ENCODE measurements around the gene CHKA.
A peak's percentile ranks its signal among the peaks of the same experiment; 100 is the strongest.

The CHKA gene

DNA sequence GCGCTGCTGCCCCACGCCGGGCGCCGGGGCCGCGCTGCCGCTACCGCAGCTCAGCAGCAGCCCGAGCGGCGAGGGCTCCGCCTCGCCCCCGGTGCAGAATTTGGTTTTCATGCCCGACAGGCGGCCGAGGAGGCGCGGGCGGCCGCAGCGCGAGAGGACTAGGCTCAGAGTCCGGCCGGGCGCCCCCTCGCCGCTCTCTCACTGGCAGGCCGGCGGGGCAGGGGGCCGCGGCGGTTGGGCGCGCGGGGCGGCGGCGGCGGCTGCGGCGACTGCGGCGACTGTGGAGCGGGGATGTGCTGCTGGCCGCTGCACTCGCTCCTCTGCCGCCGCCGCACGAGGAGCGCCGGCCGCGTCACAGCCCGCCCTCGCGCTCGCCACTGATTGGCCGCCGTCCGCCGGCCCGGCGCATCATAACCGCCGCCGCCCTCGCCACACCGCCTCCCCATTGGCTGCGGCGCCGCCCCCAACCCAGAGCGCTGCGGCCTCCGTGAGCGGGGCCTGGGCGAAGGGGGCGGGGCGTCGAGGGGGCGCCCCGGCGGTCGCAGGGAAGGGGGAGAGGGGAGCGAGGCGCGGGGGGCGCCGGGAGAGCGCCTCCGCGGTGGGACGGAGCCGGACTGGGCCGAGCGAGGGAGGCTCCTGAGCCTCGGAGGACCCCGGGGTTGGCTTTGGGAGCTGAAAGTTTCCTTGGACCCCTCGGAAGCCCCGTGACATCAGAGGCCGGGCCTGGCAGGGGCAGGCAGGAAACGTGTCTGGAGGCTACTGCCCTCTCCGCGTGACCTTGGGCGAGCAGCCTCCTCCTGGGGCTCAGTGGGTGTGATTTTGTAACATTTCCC lies at the start of gene CHKA:
Gene CHKA, minus strand, starts transcription at position 322 of the 833 bp plus-strand sequence. Its CDS starts 211 bp downstream, at position 111.
- DNase-seq: peak; percentile 85

DNA sequence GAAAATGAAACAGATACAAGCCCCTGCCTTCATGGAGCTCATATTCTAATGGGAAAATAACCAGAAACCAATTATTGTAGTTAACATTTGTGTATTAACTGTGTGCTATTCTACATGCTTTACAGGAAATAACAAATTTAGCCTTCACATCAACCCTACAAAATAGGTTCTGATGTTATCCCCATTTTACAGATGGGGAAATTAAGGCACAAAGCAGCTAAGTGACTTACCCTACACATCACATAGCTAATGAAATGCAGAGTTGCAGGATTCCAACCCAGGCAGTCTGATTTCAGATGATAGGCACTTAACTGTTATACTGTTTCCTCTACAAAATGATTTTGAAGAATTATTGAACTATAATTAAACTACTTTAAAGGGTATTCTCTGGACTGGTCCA lies 48.3 kb upstream of the CHKA start:
- no peak for DNase-seq

DNA sequence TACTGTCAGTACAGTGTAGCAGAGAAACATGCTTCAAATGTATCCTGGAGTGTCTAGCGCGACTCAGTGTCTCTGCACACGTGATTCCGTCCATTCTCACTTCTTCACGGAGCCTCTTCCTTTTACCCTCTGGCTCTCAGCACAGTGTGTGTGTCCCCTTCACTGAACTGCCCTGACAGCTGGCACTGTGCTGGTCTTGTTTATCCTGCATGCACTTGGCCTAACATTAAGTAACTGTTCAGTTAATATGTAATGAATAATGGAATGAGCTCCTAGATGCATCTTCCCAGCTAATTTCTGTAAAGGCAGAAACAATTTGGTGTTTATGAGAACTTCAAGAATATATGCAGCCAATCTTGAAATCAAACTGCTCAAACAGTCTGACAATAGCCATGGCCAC lies 47.5 kb upstream of the CHKA start:
- no peak for DNase-seq

DNA sequence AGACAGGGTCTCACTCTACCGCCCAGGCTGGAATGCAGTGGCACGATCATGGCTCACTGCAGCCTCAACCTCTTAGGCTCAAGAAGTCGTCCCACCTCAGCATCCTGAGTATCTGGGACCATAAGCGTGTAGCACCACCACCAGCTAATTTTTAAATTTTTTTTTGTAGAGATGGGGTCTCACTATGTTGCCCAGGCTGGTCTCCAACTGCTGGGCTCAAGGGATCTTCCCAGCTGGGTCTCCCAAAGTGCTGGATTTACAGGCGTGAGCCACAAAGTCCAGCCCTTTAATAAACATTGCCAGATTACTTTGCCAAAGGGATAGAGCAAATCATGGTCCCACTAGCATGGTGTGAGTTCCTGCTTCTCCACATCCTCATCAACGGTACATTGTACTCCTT lies 46.3 kb upstream of the CHKA start:
- no peak for DNase-seq

DNA sequence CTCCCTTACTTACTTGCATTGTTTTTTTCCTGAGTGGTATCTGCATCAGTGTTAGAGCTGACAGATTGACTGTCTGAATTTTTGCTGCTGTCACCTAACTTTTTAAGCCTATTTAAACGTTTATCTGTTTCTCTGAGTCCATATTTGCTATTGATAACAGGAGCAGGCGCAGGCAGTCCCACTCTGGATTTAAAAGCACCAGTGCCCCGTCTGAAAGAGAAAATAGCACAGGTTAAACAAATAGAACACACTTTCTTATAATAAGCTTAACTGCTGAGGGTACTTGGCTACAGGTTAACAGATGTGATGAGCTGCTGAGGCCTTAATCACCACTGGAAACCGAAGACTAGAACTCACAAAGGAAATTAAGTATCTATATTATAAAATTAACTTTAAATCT lies 45.8 kb upstream of the CHKA start:
- no peak for DNase-seq

DNA sequence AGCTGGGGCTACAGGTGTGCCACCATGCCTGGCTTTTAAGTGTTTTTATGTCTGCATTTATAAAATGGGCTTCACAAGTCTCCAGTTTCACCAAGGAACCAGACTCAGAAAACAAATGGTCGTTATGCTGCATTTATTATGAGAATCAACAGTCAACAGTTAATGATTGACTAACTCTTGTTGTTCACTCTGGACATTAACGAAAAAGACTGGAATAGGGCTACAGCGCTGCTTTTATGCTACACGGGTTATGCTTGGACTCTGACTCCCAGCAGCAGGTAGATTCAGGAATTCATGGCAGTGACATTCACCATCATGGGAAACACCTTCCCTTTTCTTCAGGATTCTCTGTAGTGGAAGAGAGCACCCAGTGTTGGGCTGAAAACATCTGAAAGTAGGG lies 44.4 kb upstream of the CHKA start:
- no peak for DNase-seq

DNA sequence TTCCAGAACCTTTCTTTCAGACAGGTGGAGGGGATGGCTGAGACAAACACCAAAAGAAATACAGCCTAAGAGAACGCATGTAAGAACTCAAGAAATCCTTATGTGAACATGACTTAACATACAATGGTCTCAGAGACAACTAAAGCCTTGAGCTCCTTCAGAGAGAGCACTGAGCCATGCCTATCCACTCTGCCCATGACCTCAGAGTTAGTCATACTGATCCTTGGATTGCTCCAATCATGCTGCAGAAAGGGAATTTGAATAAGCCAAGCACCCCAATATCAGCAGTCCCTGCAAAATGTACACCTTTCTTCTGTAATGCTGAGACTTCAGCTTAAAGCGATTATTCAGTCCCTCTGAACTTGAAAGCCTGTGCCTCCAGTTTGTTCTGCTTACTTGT lies 43.2 kb upstream of the CHKA start:
- no peak for DNase-seq

DNA sequence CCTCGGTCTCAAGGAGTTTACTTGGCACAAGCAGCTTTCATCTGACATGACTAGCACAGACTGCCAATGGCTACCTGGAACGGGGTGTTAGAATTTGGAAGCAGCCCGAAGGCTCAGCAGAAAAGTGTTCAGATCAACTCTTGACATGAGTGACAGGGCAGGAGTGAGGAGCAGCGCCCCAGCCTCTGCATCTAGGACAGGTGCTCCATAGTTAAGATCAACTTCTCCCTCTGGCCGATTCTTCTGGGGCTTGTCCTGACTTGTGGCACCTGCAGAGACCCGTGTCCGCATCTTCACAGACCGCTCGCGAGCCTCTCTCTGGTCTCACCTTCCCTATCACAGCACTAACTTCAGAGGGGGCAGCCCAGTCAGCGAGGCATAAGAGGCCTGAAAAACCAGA lies 42.5 kb upstream of the CHKA start:
- no peak for DNase-seq

DNA sequence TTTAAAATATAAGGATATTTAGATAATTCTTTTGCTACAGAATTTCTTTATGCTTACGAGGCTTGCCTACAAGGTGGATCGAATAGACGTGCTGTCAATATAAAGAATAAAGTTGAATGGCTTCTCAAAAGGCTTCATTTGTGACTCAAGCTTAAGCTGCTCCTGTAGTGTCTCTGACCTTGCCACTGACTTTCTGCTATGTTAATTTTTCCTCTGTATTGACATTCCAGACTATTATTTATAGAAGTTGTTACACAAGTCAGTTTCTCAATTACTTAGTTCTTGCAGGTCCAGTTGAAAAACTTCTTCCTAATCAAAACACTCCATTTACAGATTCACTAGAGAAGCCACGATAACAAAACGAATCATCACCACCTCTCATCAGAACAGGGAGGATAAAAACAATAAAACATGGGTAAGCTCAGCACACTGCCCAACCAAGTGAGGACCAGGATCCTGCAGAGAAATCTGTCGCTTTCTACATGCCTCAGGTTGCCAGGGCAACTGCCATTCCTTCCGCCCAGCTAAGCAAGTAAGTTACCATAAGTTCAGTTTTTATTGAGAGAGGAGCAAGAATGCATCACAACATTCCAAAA lies 39.0 kb upstream of the CHKA start:
- no peak for DNase-seq

DNA sequence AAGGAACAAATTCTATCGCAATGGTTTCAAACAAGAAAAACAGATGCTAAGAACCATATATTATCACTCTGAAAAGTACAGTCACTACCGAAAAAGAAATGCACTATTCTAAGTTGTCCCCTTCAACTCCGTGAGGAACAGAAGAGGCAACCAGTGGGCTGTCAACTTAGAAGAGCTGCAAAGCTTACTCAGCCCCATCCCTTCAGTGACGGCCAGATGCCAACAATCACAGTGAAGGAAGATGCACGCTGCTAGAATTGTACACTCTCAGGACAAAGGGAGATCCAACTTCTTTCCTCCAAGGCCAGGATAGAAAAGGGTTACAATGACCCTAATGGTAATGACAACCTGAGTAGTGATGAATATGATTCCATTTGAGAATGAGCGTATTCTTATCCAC lies 38.5 kb upstream of the CHKA start:
- no peak for DNase-seq

DNA sequence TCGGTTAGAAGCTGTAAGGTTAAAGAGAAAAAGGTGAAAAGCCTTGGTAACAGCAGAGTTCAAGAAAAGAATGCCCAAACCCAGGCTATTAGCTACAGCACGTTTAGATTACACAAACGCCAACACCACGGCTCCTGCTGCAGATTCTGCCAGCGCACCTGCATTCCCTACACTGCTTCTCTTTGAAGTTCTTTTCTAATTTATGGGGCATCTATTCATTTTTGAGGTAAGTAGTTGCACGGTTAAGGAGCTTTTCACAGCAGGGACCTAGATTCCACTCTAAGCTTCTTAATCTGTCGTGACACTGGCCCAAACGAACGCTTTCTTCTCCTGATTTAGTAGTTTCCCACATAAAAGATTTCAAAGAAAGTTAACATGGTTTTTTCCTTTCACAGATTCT lies 38.0 kb upstream of the CHKA start:
- no peak for DNase-seq

DNA sequence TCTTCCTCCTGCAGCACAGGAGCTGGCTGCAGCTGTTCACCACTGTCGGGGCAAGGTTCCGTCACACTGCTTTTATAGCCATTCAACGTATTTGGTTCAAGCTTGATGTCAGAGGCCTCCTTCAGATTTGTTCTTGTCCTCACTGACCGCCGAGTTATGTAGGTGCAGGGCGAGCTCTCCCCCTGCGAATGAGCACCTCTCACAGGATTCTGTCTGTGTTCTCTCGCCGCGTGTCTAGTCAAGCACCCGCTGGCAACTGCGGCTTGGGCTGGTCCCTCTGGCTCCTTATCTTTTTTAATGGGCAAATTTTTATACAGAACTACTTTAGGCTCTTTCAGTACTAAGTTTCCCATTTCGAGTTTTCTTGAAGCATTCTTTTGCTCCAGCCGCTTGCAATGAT lies 37.4 kb upstream of the CHKA start:
- no peak for DNase-seq

DNA sequence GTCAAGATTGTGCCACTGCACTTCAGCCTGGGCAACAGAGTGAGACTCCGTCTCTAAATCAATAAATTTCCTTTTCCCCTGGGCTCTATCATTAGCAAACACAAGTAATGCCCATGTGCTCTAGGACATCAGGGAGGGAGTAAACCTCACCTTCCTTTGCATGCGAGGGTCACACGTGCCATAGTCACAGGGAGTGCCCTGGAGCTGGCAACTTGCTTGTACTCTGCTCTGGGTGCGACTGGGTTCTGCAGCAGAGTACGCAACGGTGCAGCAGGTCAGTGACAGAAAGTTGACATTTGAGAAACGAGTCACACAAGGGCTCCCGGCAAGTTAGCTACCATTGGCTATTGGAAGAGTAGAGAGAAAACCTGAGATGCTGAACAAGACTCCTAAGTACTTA lies 32.6 kb upstream of the CHKA start:
- DNase-seq: no peak

DNA sequence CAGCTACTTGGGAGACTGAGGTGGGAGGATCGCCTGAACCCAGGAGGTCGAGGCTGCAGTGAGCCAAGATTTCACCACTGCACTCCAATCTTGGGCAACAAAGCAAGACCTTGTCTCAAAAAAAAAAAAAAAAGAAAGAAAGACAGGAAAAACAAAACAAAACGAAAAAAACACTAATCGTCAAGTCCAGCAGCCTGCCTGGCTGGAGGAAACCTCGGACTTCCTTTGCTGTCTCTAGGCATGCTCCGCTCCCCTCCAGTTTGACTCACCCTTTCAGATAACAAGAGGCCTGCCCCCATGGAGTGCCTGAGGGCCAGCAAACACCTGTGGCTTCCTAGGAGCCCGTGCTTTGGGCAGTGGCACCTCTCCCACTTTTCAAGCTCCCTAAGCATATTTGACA lies 28.8 kb upstream of the CHKA start:
- no peak for DNase-seq

DNA sequence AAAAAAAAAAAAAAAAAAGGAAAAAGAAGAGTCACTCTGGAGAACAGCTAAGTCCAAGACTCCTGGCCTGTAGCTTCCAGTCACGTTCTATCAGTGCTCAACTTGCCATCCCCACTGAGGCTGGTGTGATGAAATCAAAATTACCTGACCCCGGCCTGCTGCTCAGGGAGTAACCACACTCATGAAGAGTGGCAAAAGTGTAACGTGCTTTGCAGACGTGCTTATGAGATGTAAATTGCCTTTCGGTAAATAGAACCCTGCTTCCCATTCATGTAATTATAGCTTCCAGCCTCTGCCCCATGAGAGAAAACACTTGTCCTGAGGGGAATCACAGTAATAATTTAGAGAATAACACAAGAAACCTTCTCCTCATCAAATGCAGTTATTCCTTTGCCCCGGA lies 28.2 kb upstream of the CHKA start:
- DNase-seq: no peak

DNA sequence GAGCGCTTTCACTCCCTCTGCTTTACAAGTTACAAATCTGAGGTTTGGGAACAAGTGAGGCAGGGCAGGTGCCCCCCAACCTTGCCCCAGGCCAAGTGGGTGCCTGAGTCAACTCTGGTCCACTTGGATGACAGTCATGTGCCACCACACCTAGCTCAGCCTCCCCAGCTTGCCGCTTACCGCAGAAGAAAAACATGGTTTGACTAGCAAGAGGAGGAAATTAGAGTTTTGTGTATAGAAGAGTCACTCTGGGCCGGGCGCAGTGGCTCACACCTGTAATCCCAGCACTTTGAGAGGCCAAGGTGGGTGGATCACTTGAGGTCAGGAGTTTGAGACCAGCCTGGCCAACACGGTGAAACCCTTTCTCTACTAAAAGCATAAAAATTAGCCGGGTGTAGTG lies 27.7 kb upstream of the CHKA start:
- DNase-seq: no peak

DNA sequence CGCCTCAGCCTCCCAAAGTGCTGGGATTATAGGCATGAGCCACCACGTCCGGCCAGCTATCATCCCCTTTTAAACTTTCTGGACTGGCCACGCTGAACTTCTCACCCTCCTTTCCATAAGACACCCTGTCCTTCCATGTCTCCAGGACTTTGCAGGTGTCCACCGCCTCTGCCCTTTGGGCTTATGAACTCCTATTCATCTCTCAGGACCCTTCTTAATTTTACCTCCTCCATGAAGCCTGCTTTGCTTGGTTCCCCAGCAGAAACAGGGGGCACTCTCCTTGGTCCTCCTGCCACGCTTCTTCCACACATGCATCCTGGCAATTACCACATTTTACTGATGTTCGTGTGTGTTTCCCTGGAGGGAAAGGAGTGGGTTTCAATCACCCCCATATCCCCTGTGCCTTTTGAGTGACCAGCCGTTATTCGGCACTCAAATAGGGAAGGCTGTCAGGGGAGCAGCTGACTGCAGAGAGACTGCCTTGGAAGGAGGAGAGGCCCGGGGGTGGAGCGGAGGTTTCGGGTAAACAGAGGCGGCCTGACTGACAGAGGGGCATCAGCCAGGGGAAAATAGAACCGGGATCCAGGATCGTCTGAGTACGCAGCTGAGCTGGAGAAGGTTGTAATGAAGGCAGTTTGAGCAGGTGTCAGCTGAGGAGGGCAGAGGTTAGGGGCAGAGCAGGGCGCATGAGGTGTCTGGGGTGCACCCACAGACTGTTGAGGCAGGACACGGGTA lies 27.1 kb upstream of the CHKA start:
- no peak for DNase-seq

DNA sequence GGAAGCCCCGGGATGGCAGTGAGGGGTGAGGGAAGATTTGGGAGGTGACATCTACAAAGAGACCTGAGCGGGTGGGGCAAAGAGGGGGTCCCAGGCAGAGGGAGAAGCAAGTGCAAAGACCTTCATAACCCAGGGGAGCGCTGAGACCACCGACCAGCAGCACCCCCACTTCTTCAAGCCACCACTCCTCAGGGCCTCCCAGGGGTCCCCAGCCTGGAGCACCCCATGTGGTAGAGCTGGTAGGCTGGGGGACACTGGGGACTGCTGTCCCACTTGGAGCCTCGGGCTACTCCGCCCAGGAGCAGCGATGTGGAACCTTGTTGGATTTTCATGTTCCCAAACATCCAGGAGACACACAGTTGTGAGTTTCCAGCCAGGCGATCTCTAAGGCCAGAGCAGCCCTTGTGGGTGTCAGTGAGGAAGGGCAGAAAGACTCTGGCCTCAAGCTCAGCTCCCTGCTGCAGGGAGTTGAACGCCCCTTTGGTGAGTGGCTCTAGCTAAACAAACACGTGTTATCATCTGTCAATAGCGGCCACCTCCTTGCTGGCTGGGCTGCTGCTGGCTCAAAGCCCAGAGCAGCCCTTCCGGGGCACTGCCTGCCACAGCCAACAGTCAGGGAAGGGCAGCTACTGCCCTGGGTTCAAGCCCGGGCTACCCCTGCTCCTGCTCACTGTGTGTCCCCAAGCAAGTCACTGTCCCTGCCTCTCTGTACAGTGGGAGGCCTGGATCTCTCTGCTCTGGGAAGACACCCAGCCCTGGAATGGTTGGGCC lies 25.7 kb upstream of the CHKA start:
- DNase-seq: no peak

DNA sequence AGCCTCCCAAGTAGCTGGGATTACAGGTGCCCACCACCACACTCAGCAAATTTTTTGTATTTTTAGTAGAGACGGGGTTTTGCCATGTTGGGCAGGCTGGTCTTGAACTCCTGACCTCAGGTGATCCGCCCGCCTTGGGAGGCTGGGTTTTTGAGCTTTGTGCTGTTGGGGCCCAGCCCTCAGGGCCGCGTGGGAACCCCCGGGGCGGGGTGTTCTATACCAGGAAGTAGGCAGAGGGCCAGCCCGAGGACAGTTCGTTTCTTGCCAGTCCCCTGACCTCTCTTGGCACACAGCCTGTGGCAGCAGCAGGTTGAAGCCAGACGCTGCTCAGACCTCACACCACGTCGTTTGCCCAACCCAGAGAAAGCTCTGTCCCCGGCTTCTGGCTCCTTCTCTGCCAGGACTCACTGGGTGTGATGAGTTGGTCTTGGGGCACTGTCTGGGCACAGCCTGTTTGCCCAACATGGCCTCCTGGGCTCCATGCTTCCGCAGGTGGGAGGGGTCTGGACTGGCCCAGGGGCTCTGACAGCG lies 24.9 kb upstream of the CHKA start:
- DNase-seq: no peak

DNA sequence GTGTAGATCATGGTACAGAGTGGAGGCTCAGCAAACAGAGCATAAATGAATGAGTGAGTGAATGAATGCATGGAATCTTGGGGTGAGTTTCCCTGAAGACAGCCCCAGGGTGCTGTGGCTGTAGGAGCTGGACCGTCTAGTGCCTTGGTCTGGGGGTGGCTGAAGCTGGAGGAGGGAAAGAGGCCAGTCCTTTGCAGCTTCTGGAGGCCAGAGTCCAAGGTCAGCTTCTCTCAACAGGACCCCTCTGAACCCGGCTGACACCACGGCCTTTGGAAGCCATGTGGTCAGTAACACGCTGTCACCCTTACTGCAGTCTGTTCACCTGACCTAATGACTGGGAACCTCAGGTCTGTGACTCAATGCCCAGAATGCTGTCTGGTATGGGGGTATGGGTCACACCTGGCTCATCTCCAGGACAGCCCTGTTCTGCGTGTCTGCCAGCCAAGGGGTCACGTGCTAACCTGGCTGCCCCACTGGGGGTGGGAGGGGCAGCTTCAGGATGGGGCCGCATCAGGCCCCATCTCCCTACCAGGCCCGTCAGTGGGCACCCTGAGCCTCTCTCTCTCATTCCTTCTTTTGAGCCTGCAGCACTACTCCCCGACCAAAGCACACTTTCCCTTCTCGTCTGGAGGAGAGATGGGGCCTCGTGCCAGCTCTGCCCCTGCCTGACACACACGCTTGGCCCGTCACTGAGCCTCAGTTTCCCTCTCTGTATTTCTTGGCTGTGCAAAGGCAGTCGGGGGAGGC lies 24.1 kb upstream of the CHKA start:
- peak; percentile 13 for DNase-seq

DNA sequence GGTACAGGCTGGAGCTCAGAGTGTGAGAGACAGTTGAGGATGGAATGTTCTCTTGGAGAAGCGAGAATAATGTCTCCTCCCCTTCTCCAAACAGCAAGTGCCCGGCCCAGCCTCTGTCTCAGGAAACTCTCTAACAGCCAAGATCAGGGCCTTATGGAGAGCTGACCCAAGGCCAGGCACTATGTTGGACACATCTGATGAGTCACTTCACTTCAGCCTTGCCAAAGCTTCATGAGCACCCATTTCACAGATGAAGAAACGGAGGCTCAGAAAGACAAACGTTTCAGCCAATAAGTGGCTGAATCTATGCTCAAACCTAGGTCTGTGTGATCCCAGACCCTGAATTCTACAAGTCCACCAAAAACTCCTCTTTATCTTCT lies 22.1 kb upstream of the CHKA start:
- no peak for DNase-seq

Data from activated T-cell treated with anti-CD3 and anti-CD28 coated beads, Interleukin-2, amount 50 U/mL, for 1 hour (primary cell).